ENCODE measurements around the gene BUD31. TPM values are rescaled to one million over a fixed set of nuclear protein-coding genes. Genes with fewer than 3 reads are reported as not detected.

BUD31 gene
- total and polyA plus RNA-seq, 2 of the 13 experiments (the other 11 are each of a cell fraction or from before 2014, with no cell fraction given): 35.1 to 79.1 TPM

DNA sequence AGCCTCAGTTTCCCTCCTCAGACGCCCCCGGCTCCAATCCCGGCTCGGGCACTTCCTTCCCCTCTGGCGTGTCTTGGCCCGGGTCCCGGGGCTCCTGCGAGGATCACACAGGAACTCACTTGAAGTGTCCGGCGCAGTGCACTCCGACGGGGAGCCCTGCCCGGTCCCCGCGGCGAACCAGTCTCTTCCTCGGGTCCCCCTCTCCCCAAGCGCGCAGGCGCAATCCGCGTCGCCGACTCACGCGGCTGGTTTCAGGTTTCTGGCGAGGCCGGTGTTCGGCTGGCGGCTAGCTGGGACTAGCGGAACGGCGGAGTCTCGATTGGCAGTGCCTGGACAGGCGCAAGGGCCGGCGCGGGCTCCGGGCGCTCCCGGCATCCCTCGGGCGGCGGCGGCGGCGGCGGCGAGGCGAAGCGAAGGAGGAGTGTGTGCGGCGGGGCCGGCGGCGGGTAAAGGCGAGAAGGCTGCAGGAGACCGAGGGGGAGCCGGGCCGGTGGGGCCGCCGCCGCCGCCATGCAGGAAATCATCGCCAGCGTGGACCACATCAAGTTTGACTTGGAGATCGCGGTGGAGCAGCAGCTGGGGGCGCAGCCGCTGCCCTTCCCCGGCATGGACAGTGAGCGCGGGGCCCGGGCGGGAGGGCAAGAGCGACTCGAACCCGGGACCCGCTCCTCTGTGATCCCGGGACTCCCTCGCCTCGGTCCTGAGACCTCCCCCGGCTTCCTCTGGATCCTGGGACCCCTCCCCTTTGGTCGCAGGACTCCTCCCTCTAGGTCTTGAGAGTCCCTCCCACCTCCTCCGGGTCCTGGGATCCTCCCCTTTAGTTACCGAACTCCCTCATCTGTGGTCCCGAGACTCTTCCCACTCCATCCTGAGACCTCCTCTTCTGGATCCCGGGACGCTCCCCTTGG lies 30.1 kb downstream of the BUD31 start, which contains the start of the genes CPSF4 and PTCD1 (continued):
- TF ChIP-seq ZNF329 (CRISPR knock-in tag; IDR thresholded peaks at IDR 0.05; ENCODE audit: low read depth): peak; percentile 86; the same call in 1 of the 2 replicates
- no peak for TF ChIP-seq PCBP1 (IDR thresholded peaks at IDR 0.05; ENCODE audit: borderline replicate concordance, low read depth, low read length)
- peak; percentile 89 for TF ChIP-seq YEATS2 (CRISPR knock-in tag; IDR thresholded peaks at IDR 0.05; ENCODE audit: borderline replicate concordance)
- TF ChIP-seq, protein P1, sequence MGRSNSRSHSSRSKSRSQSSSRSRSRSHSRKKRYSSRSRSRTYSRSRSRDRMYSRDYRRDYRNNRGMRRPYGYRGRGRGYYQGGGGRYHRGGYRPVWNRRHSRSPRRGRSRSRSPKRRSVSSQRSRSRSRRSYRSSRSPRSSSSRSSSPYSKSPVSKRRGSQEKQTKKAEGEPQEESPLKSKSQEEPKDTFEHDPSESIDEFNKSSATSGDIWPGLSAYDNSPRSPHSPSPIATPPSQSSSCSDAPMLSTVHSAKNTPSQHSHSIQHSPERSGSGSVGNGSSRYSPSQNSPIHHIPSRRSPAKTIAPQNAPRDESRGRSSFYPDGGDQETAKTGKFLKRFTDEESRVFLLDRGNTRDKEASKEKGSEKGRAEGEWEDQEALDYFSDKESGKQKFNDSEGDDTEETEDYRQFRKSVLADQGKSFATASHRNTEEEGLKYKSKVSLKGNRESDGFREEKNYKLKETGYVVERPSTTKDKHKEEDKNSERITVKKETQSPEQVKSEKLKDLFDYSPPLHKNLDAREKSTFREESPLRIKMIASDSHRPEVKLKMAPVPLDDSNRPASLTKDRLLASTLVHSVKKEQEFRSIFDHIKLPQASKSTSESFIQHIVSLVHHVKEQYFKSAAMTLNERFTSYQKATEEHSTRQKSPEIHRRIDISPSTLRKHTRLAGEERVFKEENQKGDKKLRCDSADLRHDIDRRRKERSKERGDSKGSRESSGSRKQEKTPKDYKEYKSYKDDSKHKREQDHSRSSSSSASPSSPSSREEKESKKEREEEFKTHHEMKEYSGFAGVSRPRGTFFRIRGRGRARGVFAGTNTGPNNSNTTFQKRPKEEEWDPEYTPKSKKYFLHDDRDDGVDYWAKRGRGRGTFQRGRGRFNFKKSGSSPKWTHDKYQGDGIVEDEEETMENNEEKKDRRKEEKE (IDR thresholded peaks at IDR 0.05): no peak
- TF ChIP-seq, protein P2, sequence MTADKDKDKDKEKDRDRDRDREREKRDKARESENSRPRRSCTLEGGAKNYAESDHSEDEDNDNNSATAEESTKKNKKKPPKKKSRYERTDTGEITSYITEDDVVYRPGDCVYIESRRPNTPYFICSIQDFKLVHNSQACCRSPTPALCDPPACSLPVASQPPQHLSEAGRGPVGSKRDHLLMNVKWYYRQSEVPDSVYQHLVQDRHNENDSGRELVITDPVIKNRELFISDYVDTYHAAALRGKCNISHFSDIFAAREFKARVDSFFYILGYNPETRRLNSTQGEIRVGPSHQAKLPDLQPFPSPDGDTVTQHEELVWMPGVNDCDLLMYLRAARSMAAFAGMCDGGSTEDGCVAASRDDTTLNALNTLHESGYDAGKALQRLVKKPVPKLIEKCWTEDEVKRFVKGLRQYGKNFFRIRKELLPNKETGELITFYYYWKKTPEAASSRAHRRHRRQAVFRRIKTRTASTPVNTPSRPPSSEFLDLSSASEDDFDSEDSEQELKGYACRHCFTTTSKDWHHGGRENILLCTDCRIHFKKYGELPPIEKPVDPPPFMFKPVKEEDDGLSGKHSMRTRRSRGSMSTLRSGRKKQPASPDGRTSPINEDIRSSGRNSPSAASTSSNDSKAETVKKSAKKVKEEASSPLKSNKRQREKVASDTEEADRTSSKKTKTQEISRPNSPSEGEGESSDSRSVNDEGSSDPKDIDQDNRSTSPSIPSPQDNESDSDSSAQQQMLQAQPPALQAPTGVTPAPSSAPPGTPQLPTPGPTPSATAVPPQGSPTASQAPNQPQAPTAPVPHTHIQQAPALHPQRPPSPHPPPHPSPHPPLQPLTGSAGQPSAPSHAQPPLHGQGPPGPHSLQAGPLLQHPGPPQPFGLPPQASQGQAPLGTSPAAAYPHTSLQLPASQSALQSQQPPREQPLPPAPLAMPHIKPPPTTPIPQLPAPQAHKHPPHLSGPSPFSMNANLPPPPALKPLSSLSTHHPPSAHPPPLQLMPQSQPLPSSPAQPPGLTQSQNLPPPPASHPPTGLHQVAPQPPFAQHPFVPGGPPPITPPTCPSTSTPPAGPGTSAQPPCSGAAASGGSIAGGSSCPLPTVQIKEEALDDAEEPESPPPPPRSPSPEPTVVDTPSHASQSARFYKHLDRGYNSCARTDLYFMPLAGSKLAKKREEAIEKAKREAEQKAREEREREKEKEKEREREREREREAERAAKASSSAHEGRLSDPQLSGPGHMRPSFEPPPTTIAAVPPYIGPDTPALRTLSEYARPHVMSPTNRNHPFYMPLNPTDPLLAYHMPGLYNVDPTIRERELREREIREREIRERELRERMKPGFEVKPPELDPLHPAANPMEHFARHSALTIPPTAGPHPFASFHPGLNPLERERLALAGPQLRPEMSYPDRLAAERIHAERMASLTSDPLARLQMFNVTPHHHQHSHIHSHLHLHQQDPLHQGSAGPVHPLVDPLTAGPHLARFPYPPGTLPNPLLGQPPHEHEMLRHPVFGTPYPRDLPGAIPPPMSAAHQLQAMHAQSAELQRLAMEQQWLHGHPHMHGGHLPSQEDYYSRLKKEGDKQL (CRISPR knock-in tag; IDR thresholded peaks at IDR 0.05; ENCODE audit: low read depth): no peak
- no peak for TF ChIP-seq NFIC (IDR thresholded peaks at IDR 0.05; ENCODE audit: low read length)
- no peak for TF ChIP-seq ZNF773 (CRISPR knock-in tag; IDR thresholded peaks at IDR 0.05; ENCODE audit: borderline replicate concordance)
- TF ChIP-seq ZNF780A (CRISPR knock-in tag; IDR thresholded peaks at IDR 0.05): no peak; the same call in 1 of the 2 replicates
- peak; percentile 86; the same call in 1 of the 2 replicates for TF ChIP-seq KAT7 (CRISPR knock-in tag; IDR thresholded peaks at IDR 0.05; ENCODE audit: borderline replicate concordance)
- no peak for TF ChIP-seq MTA3 (CRISPR knock-in tag; IDR thresholded peaks at IDR 0.05)
- peak; percentile 62; the same call in 1 of the 2 replicates for TF ChIP-seq DNMT1 (CRISPR knock-in tag; IDR thresholded peaks at IDR 0.05)
- TF ChIP-seq ZNF138 (CRISPR knock-in tag; IDR thresholded peaks at IDR 0.05; ENCODE audit: low read depth): peak; percentile 86
- TF ChIP-seq, protein P3, sequence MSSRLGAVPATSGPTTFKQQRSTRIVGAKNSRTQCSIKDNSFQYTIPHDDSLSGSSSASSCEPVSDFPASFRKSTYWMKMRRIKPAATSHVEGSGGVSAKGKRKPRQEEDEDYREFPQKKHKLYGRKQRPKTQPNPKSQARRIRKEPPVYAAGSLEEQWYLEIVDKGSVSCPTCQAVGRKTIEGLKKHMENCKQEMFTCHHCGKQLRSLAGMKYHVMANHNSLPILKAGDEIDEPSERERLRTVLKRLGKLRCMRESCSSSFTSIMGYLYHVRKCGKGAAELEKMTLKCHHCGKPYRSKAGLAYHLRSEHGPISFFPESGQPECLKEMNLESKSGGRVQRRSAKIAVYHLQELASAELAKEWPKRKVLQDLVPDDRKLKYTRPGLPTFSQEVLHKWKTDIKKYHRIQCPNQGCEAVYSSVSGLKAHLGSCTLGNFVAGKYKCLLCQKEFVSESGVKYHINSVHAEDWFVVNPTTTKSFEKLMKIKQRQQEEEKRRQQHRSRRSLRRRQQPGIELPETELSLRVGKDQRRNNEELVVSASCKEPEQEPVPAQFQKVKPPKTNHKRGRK (CRISPR knock-in tag; IDR thresholded peaks at IDR 0.05): no peak
- TF ChIP-seq, protein P4, sequence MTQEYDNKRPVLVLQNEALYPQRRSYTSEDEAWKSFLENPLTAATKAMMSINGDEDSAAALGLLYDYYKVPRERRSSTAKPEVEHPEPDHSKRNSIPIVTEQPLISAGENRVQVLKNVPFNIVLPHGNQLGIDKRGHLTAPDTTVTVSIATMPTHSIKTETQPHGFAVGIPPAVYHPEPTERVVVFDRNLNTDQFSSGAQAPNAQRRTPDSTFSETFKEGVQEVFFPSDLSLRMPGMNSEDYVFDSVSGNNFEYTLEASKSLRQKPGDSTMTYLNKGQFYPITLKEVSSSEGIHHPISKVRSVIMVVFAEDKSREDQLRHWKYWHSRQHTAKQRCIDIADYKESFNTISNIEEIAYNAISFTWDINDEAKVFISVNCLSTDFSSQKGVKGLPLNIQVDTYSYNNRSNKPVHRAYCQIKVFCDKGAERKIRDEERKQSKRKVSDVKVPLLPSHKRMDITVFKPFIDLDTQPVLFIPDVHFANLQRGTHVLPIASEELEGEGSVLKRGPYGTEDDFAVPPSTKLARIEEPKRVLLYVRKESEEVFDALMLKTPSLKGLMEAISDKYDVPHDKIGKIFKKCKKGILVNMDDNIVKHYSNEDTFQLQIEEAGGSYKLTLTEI (CRISPR knock-in tag; conservative IDR thresholded peaks at IDR 0.05): no peak
- peak; percentile 75; the same call in 1 of the 2 replicates for TF ChIP-seq ZNF337 (CRISPR knock-in tag; IDR thresholded peaks at IDR 0.05; ENCODE audit: borderline replicate concordance, low read depth)
- 0 out of 2 replicates have a peak, but pooled peaks have one; percentile 51 for TF ChIP-seq SSRP1 (CRISPR knock-in tag; IDR thresholded peaks at IDR 0.05)

Measured in HepG2 (cell line).